Right renal cortex interstitium (tissue), 3 donors: ENCODE data around the gene UNC13B. TPM values are rescaled to one million over a fixed set of nuclear protein-coding genes. Genes with fewer than 3 reads are reported as not detected.

Source experiments
- DNase-seq, 3 donors: peaks; one replicate each; pipeline ENCODE4 v3.0.0-alpha.2; 2013; ENCODE audit warnings: low read depth in 3 of 3, low spot score in 2 of 3
- polyA plus RNA-seq, 3 donors: library from polyadenylated mRNA; unstranded; fragments of 120-200 nt; gene quantifications; one replicate each; pipeline ENCODE4 v1.2.1, GENCODE V29; 2013; ENCODE audit not compliant: insufficient read length in 3 of 3

The UNC13B gene
- polyA plus RNA-seq, 3 donors, result 27.7 to 30.3 (median 28.6) TPM

DNA sequence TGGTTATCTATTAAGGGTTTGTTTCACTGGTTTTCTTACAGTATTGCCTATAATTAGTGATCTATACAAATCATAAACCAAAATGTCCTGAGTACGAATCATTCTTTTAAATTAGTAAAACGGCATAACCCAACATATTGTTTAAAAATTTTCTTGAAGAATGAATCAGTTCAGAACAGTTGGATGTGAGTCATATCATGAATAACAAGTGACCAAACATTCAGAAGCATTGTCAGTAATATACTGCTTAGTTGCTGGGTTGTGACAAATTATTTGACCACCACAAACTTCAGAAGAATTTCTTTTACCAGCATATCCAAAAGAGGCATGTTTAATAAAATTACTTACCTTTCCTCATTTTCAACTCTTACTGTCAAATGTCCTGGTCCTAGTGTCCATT is 111.2 kb downstream of the UNC13B start:
- no peak for DNase-seq

GRCh38 chr9:35273591-35273990 is 111.8 kb downstream of the UNC13B start:
- DNase-seq, result no peak

DNA sequence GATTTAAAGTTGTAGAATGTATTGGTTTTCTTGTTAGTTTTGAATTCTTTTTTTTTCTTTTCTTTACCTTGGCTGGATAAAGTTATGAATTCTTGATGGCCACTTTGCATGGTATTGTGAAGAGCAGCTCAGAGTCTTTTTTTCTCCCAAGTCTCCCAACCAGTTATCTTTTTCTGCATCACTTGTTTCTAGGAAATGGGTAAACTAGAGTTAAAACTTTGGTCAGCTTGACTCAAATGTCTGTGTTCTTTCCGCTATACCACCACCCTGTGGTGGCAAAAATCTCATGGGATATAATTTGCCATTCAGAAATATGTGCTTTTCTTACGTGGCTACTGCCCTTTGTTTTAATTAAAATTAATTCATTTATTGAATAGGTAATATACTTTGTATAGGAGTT is 113.2 kb downstream of the UNC13B start:
- DNase-seq, result no peak

- DNase-seq, result no peak
Measured at GRCh38 chr9:35277171-35277520, 115.3 kb downstream of the UNC13B start.

DNA sequence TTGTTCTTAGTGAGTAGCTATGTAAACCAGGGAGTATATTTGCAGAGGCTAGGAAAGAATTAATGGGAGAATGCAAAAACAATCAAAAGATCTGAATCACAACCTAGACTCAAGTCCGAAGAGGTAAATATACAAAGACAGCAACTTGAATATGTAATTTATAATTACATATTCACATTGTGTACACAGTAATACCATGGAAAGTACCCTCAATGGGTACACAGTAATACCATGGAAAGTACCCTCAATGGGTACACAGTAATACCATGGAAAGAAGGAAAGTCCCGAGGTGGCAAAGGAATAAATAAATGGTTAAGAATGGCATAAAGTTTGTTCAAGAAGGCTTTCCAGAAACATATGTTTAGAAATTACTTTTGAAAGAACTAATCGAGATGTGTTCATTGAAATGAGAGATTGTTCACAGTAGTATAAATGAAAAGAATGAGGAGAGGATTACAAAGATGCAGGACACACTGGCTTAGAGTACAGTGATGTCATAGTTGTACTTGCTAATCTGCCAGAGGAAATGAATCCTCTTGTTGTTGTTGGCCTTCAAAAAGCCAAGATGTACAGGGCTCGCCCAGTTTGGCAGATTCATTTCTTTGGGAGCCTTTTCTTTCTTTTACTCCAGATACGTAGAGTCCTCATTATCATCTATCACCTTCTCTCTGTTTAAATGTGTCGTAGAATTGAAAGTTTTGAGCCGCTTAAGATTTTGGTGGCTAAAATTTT is 116.0 kb downstream of the UNC13B start:
- DNase-seq, result no peak

GRCh38 chr9:35279946-35280345 is 118.1 kb downstream of the UNC13B start:
- DNase-seq, result no peak

DNA sequence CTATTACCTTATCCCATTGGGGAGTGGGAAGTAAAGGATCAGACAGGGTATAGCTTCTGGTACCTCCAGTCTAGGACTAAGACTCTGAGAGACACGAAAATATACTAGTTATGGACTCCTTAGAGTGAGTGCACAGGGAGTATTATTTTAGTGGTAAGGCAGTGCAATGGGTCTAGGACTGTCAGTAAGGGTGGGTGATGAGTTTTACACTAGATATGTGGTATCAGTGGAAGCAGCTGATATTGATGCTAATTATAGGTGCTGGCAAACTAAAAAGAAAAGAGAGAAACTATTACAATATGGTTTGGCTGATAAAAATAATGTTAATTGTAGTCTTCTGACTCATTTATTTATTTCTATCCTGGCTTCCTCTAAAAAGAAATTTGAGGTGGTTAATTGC is 118.6 kb downstream of the UNC13B start:
- DNase-seq, result no peak

- no peak for DNase-seq
Measured at GRCh38 chr9:35285731-35286130, 123.9 kb downstream of the UNC13B start.

- no peak for DNase-seq
Measured at GRCh38 chr9:35286381-35286780, 124.6 kb downstream of the UNC13B start.

- no peak for DNase-seq
Measured at GRCh38 chr9:35287987-35288632, 126.3 kb downstream of the UNC13B start.

GRCh38 chr9:35288778-35289177 is 127.0 kb downstream of the UNC13B start:
- no peak for DNase-seq

GRCh38 chr9:35293376-35293964 is 131.7 kb downstream of the UNC13B start:
- no peak for DNase-seq

GRCh38 chr9:35294066-35294465 is 132.3 kb downstream of the UNC13B start:
- DNase-seq, result no peak

GRCh38 chr9:35294556-35294955 is 132.7 kb downstream of the UNC13B start:
- DNase-seq, result no peak

- DNase-seq, result no peak
Measured at GRCh38 chr9:35295369-35296036, 133.7 kb downstream of the UNC13B start.

- DNase-seq, result no peak
Measured at GRCh38 chr9:35303567-35303966, 141.8 kb downstream of the UNC13B start.

DNA sequence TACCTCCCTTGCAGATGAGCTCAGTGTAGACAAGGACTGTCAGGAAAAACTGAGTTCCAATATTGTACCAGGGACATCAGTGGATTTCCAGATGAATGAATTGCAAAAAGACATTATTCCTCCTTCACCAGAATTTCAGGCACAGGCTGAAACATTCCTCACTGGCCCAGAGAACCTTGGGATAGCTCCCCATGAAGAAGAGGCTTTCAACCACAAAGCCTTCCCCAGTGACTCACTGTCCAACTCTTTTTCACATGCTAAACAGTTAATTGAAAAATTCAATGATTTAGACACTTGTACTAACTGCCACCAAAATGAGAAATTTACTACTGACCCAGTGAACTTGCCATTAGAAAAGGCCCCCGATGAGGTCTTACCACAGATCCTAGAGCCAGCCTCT is 144.5 kb downstream of the UNC13B start:
- no peak for DNase-seq

- DNase-seq, result no peak
Measured at GRCh38 chr9:35308316-35308715, 146.5 kb downstream of the UNC13B start.

DNA sequence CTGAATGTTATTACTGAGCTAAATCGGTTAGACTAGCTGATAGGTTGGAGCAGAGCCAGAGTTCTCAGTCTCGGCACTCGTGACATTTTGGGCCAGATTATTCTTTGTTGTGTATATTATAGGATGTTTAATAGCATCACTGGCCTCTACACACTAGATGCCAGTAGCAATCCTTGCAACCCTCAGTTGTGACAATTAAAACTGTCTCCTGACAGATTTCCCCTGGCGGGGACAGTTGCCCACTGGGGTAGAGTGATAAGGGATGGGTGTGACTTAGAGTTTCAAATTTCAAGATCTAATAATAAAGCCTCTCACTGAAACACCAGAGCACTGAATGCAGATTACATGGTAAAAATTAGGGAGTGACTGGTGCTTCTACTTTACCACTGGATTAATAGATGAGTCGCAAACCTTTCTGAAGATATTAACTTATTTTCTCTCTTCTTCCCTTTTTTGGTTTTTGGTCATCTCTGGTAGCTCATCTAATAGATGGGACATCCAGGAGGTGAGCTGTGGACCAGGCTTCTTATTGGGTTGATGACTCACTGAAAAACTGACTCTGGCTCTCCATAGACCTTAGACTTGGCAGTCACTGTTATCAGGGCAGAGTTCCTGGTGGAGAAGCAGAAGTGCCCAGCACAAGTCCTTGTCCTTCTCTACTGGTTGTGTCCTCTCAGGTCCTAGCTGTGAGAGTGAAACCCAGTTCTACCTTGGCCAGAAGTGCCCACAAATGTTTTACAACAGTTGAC is 150.3 kb downstream of the UNC13B start:
- no peak for DNase-seq

DNA sequence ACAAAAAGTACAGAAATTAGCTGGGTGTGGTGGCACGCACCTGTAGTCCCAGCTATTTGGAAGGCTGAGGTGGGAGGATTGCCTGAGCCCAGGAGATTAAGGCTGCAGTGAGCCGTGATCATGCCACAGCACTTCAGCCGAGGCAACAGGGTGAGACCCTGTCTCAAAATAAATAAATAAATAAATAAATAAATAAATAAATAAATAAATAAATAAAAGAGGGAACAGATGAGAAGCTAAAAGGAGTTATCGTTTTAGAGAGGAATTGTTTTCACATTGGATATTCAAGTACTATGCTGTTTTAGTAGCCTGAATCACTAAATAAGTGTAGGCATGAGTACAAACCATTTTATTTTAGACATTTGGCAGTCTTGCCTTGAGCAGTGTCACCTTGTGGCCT is 151.7 kb downstream of the UNC13B start:
- no peak for DNase-seq

- DNase-seq, result no peak
Measured at GRCh38 chr9:35313916-35314315, 152.1 kb downstream of the UNC13B start.
